HepG2 (cell line): ENCODE measurements around the gene KCNH8. TPM values are rescaled to one million over a fixed set of nuclear protein-coding genes. Genes with fewer than 3 reads are reported as not detected.

Source experiments
- ATAC-seq: fragments of 200-7000 bp; cut with Tn5 transposase; 3 replicates; pipeline ENCODE4 v1.9.1; 2020; ENCODE audit warnings: mild to moderate bottlenecking, moderate library complexity
- BruUV-seq: library from RNA; stranded (reverse); fragments of 400-500 nt; replicated peaks from 2 replicates; lab custom pipeline; 2021; lab: Mats Ljungman, UMichigan
- CTCF ChIA-PET: fragments of 300-600 bp; formaldehyde crosslinking; extraction: SDS; loops from one replicate; lab custom pipeline; 2021; ENCODE audit warnings: low total read pairs, inconsistent platforms, low intra/inter-chr PET ratio; lab: Yijun Ruan, JAX
- POLR2A ChIA-PET: fragments of 350-600 bp; sonication (Branson Sonifier 250); formaldehyde crosslinking; loops from one replicate; lab custom pipeline; 2020; ENCODE audit warnings: antibody characterized with exemption, inconsistent platforms; lab: Yijun Ruan, JAX
- DNase-seq: peaks from one replicate; pipeline ENCODE4 v3.0.0-alpha.2; 2015; ENCODE audit warnings: low spot score
- FAIRE-seq: peaks from 3 replicates; lab custom pipeline; 2011; peaks lifted over from hg19 to GRCh38; lab: Jason Lieb, UNC
- H2AFZ ChIP-seq: one replicate; pipeline ENCODE4 v1.6.1; 2011; ENCODE audit warnings: low read length, inconsistent platforms
- H3K27ac ChIP-seq: fragments of 300-600 bp; 3 replicates; pipeline ENCODE4 v1.8.0; 2011; ENCODE audit warnings: mixed run types, mild to moderate bottlenecking, mixed read lengths, low read length, inconsistent platforms; ENCODE audit not compliant: insufficient read depth; ENCODE audit errors: extremely low read length
- H3K27me3 ChIP-seq, 2 experiments: fragments of 200-600 bp in 1 of 2; 2 replicates in 1 of 2; 3 replicates in 1 of 2; pipeline versions ENCODE4 v1.6.0 to v1.8.0; 2011; ENCODE audit warnings: low read length in 2 of 2, mild to moderate bottlenecking in 2 of 2, moderate library complexity in 2 of 2, inconsistent platforms in 1 of 2; ENCODE audit not compliant: insufficient read depth in 2 of 2, control insufficient read depth in 1 of 2
- H3K36me3 ChIP-seq, 2 experiments: fragments of 200-600 bp in 1 of 2; replicated peaks in 1 of 2; 2 replicates in 1 of 2; 3 replicates in 1 of 2; pipeline versions ENCODE4 v1.5.1 to v1.8.0; 2011; ENCODE audit warnings: low read length in 2 of 2, inconsistent platforms in 1 of 2; ENCODE audit not compliant: insufficient read depth in 2 of 2, control insufficient read depth in 1 of 2
- H3K4me1 ChIP-seq: 2 replicates; pipeline ENCODE4 v1.5.1; 2012; ENCODE audit warnings: low read length, inconsistent platforms; ENCODE audit not compliant: insufficient read depth
- H3K4me2 ChIP-seq: 2 replicates; pipeline ENCODE4 v1.6.0; 2011; ENCODE audit warnings: low read depth, low read length, inconsistent platforms
- H3K4me3 ChIP-seq, 3 experiments: fragments of 200-600 bp in 1 of 3; sonication (generic), shearing (Covaris generic) in 1 of 3; replicated peaks in 1 of 3; 2 replicates each; pipeline ENCODE4 v1.5.1; 2011 to 2016; ENCODE audit warnings: low read length in 3 of 3, inconsistent platforms in 2 of 3, low read depth in 2 of 3, mild to moderate bottlenecking in 2 of 3, control low read depth in 1 of 3, mixed read lengths in 1 of 3; ENCODE audit not compliant: insufficient read depth in 1 of 3
- H3K79me2 ChIP-seq: one replicate; pipeline ENCODE4 v1.6.1; 2011; ENCODE audit warnings: low read length, inconsistent platforms; ENCODE audit not compliant: insufficient read depth
- H3K9ac ChIP-seq: 2 replicates; pipeline ENCODE4 v1.6.0; 2011; ENCODE audit warnings: mild to moderate bottlenecking, low read depth, low read length, inconsistent platforms; ENCODE audit not compliant: insufficient read depth
- H3K9me3 ChIP-seq: 2 replicates; pipeline ENCODE4 v1.5.1; 2012; ENCODE audit warnings: mild to moderate bottlenecking, low read length
- H4K20me1 ChIP-seq: 2 replicates; pipeline ENCODE4 v1.6.0; 2011; ENCODE audit warnings: inconsistent platforms, mild to moderate bottlenecking, low read length, moderate library complexity; ENCODE audit not compliant: insufficient read depth
- CHD4 ChIP-seq: fragments of 200-600 bp; sonication (generic); IDR thresholded peaks from 2 replicates; pipeline ENCODE4 v1.7.0; 2017; ENCODE audit warnings: mild to moderate bottlenecking, low read length, borderline replicate concordance
- HDAC2 ChIP-seq: sonication (generic); formaldehyde crosslinking; IDR thresholded peaks from 2 replicates; pipeline ENCODE4 v1.4.0; 2020; ENCODE audit warnings: missing genetic modification reagents
- HOXA7 ChIP-seq: sonication (generic); formaldehyde crosslinking; IDR thresholded peaks from 2 replicates; pipeline ENCODE4 v1.8.1; 2022; ENCODE audit warnings: mild to moderate bottlenecking, missing genetic modification reagents, moderate library complexity
- MAFK ChIP-seq, 2 experiments: IDR thresholded peaks in 1 of 2; conservative IDR thresholded peaks in 1 of 2; 2 replicates each; pipeline ENCODE4 v1.6.1; 2011; ENCODE audit warnings: improper control_type of control experiment in 2 of 2, low read length in 2 of 2
- NFATC3 ChIP-seq: sonication (generic); formaldehyde crosslinking; IDR thresholded peaks from 2 replicates; pipeline ENCODE4 v1.5.1; 2020; ENCODE audit warnings: mild to moderate bottlenecking, missing genetic modification reagents
- PRMT3 ChIP-seq: sonication (generic); formaldehyde crosslinking; IDR thresholded peaks from 2 replicates; pipeline ENCODE4 v1.8.1; 2022; ENCODE audit warnings: low read depth, mild to moderate bottlenecking, moderate library complexity, missing genetic modification reagents, borderline replicate concordance
- RAD21 ChIP-seq: fragments of 450-650 bp; formaldehyde crosslinking; IDR thresholded peaks from 2 replicates; pipeline ENCODE4 v1.5.0; 2020; ENCODE audit warnings: mild to moderate bottlenecking
- RBM22 ChIP-seq: fragments of 200-400 bp; formaldehyde crosslinking; optimal IDR thresholded peaks from 2 replicates; pipeline ENCODE3; 2017; ENCODE audit warnings: mild to moderate bottlenecking, low read length, moderate library complexity
- SAP130 ChIP-seq: IDR thresholded peaks from 2 replicates; pipeline ENCODE4 v1.6.1; 2016; ENCODE audit warnings: low read depth
- ZNF24 ChIP-seq: fragments of 450-650 bp; IDR thresholded peaks from 2 replicates; pipeline ENCODE4 v1.6.1; 2017; ENCODE audit warnings: antibody characterized with exemption, mild to moderate bottlenecking
- WGBS: methylation state at CpG from one replicate; pipeline ENCODE4 v1.1.6; 2017; ENCODE audit warnings: low lambda C conversion rate; 5-methylcytosine and 5-hydroxymethylcytosine counted together
- in situ Hi-C: cut with HindIII; loops from 2 replicates; pipeline ENCODE4 v1.10.0; 2017; ENCODE audit warnings: low pct_unique_long_range_greater_than_20kb; ENCODE audit not compliant: extremely low pct_ligation_motif_present
- intact Hi-C: fragments of 100-400 bp; cut with micrococcal nuclease; formaldehyde crosslinking; loops from one replicate; pipeline ENCODE4 v1.10.0; 2022; ENCODE audit not compliant: unreplicated experiment
- polyA plus RNA-seq, 8 experiments: library from polyadenylated mRNA; depleted of rRNA in 3 of 8; stranded (reverse) in 7 of 8; unstranded in 1 of 8; fragments of >200 nt; fragmentation: Illumina TruSeq in 4 of 8; extraction: Trizol in 4 of 8; gene quantifications; 2 replicates each; pipeline versions ENCODE4 v1.2.1 to v1.2.3, GENCODE V29; 2011 to 2016; ENCODE audit warnings: low read depth in 4 of 8, missing spikeins in 1 of 8, mixed read lengths in 1 of 8; ENCODE audit not compliant: insufficient read depth in 1 of 8
- total RNA-seq, 5 experiments: library from RNA; depleted of rRNA; stranded (reverse); fragments of >200 nt; fragmentation: Illumina TruSeq; extraction: Trizol; gene quantifications; 2 replicates each; pipeline ENCODE4 v1.2.3, GENCODE V29; 2016; ENCODE audit warnings: low read depth in 1 of 5
- TF ChIP-seq, protein P1 (sequence below): sonication (generic); formaldehyde crosslinking; IDR thresholded peaks from 2 replicates; pipeline ENCODE4 v1.5.1; 2020; ENCODE audit warnings: mild to moderate bottlenecking, moderate library complexity, missing genetic modification reagents
- TF ChIP-seq, protein P2 (sequence below), 2 experiments: sonication (generic) in 1 of 2; formaldehyde crosslinking in 1 of 2; IDR thresholded peaks; 2 replicates each; pipeline versions ENCODE4 v1.5.1 to v1.6.1; 2011 to 2020; ENCODE audit warnings: borderline replicate concordance in 1 of 2, low read depth in 1 of 2, low read length in 1 of 2, mild to moderate bottlenecking in 1 of 2, missing genetic modification reagents in 1 of 2, moderate library complexity in 1 of 2
- TF ChIP-seq, protein P3 (sequence below): sonication (generic); formaldehyde crosslinking; IDR thresholded peaks from 2 replicates; pipeline ENCODE4 v1.4.0; 2020; ENCODE audit warnings: missing genetic modification reagents
- TF ChIP-seq, protein P4 (sequence below): IDR thresholded peaks from 2 replicates; pipeline ENCODE4 v1.4.0; 2020; ENCODE audit warnings: mild to moderate bottlenecking, missing genetic modification reagents
- TF ChIP-seq, protein P5 (sequence below): sonication (generic); formaldehyde crosslinking; IDR thresholded peaks from 2 replicates; pipeline ENCODE4 v1.5.0; 2020; ENCODE audit warnings: missing genetic modification reagents

The KCNH8 gene
- total and polyA plus RNA-seq, 2 of the 13 experiments (the other 11 are each of a cell fraction or from before 2014, with no cell fraction given) = 0.04 TPM; not detected in 1

DNA sequence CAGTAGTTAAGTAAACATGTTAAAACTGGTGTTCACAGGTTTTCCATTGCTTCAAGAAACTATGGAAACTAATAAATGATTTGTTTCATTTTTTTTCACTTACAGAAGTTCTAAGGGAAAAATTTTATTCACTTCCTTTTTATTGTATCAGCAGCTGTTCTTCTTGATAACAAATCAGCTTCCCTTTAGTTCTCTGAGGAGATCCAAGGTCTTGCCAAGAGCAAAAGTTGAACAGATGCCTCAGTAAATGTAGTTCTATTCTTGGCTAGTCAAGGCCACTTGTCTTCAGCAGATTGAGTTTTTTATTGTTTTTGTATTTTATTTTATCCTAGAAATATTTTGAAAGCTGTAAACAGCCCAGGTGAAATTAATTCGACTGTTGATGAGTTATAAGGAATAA is 41.8 kb downstream of the KCNH8 start:
- H4K20me1 ChIP-seq = no peaks in the 10 kb centered on the region
- BruUV-seq = no TSS peak
- FAIRE-seq (no peak), DNase-seq (no peak), ATAC-seq (no peak)
- no peaks in the 10 kb centered on the region for H3K36me3 ChIP-seq
- POLR2A ChIA-PET = no interaction called here
- no peak overlapping the region for H3K4me3 ChIP-seq
- H3K9me3 ChIP-seq = no peaks in the 10 kb centered on the region
- no peak overlapping the region for H3K9ac ChIP-seq
- in situ Hi-C loops = no loop called here
- H3K27ac ChIP-seq = no peak overlapping the region
- H3K4me1 ChIP-seq = no peaks in the 10 kb centered on the region
- 0% methylated on average over 1 of the region's 1 CpG for WGBS
- H2AFZ ChIP-seq = no peak overlapping the region
- no peaks in the 10 kb centered on the region for H3K79me2 ChIP-seq
- no peaks in the 10 kb centered on the region for H3K27me3 ChIP-seq
- H3K4me2 ChIP-seq = no peak overlapping the region
- intact Hi-C loops = no loop called here
- CTCF ChIA-PET = no interaction called here
- TF ChIP-seq, protein P1, sequence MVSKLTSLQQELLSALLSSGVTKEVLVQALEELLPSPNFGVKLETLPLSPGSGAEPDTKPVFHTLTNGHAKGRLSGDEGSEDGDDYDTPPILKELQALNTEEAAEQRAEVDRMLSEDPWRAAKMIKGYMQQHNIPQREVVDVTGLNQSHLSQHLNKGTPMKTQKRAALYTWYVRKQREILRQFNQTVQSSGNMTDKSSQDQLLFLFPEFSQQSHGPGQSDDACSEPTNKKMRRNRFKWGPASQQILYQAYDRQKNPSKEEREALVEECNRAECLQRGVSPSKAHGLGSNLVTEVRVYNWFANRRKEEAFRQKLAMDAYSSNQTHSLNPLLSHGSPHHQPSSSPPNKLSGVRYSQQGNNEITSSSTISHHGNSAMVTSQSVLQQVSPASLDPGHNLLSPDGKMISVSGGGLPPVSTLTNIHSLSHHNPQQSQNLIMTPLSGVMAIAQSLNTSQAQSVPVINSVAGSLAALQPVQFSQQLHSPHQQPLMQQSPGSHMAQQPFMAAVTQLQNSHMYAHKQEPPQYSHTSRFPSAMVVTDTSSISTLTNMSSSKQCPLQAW = no peak
- TF ChIP-seq MAFK (conservative IDR thresholded peaks at IDR 0.05 in 1 of 2, IDR thresholded peaks at IDR 0.05 in 1 of 2; ENCODE audit: low read length in 2 of 2) = no peak
- TF ChIP-seq HOXA7 (CRISPR knock-in tag) = no peak
- TF ChIP-seq, protein P2, sequence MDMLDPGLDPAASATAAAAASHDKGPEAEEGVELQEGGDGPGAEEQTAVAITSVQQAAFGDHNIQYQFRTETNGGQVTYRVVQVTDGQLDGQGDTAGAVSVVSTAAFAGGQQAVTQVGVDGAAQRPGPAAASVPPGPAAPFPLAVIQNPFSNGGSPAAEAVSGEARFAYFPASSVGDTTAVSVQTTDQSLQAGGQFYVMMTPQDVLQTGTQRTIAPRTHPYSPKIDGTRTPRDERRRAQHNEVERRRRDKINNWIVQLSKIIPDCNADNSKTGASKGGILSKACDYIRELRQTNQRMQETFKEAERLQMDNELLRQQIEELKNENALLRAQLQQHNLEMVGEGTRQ (IDR thresholded peaks at IDR 0.05; ENCODE audit: low read depth, low read length) = no peak
- TF ChIP-seq, protein P2 (CRISPR knock-in tag; IDR thresholded peaks at IDR 0.05; ENCODE audit: borderline replicate concordance) = no peak
- no peak for TF ChIP-seq ZNF24
- TF ChIP-seq HDAC2 (CRISPR knock-in tag) = no peak
- no peak for TF ChIP-seq CHD4
- no peak for TF ChIP-seq RBM22
- no peak for TF ChIP-seq RAD21 (CRISPR knock-in tag)
- TF ChIP-seq, protein P3, sequence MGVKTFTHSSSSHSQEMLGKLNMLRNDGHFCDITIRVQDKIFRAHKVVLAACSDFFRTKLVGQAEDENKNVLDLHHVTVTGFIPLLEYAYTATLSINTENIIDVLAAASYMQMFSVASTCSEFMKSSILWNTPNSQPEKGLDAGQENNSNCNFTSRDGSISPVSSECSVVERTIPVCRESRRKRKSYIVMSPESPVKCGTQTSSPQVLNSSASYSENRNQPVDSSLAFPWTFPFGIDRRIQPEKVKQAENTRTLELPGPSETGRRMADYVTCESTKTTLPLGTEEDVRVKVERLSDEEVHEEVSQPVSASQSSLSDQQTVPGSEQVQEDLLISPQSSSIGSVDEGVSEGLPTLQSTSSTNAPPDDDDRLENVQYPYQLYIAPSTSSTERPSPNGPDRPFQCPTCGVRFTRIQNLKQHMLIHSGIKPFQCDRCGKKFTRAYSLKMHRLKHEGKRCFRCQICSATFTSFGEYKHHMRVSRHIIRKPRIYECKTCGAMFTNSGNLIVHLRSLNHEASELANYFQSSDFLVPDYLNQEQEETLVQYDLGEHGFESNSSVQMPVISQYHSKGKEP (CRISPR knock-in tag) = no peak
- TF ChIP-seq, protein P4, sequence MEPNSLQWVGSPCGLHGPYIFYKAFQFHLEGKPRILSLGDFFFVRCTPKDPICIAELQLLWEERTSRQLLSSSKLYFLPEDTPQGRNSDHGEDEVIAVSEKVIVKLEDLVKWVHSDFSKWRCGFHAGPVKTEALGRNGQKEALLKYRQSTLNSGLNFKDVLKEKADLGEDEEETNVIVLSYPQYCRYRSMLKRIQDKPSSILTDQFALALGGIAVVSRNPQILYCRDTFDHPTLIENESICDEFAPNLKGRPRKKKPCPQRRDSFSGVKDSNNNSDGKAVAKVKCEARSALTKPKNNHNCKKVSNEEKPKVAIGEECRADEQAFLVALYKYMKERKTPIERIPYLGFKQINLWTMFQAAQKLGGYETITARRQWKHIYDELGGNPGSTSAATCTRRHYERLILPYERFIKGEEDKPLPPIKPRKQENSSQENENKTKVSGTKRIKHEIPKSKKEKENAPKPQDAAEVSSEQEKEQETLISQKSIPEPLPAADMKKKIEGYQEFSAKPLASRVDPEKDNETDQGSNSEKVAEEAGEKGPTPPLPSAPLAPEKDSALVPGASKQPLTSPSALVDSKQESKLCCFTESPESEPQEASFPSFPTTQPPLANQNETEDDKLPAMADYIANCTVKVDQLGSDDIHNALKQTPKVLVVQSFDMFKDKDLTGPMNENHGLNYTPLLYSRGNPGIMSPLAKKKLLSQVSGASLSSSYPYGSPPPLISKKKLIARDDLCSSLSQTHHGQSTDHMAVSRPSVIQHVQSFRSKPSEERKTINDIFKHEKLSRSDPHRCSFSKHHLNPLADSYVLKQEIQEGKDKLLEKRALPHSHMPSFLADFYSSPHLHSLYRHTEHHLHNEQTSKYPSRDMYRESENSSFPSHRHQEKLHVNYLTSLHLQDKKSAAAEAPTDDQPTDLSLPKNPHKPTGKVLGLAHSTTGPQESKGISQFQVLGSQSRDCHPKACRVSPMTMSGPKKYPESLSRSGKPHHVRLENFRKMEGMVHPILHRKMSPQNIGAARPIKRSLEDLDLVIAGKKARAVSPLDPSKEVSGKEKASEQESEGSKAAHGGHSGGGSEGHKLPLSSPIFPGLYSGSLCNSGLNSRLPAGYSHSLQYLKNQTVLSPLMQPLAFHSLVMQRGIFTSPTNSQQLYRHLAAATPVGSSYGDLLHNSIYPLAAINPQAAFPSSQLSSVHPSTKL = no peak
- no peak for TF ChIP-seq SAP130 (CRISPR knock-in tag)
- TF ChIP-seq PRMT3 (CRISPR knock-in tag) = no peak
- TF ChIP-seq, protein P5, sequence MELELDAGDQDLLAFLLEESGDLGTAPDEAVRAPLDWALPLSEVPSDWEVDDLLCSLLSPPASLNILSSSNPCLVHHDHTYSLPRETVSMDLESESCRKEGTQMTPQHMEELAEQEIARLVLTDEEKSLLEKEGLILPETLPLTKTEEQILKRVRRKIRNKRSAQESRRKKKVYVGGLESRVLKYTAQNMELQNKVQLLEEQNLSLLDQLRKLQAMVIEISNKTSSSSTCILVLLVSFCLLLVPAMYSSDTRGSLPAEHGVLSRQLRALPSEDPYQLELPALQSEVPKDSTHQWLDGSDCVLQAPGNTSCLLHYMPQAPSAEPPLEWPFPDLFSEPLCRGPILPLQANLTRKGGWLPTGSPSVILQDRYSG = no peak
- no peak for TF ChIP-seq NFATC3 (CRISPR knock-in tag)
